ENCODE measurements around the gene ACSL5.
"Not testable (repeated sequence)": the region's sequence is repeated elsewhere in the genome, so short reads cannot be mapped to it uniquely, and the experiment has no call there.

ACSL5 gene

GRCh38 chr10:112352044-112352443 lies 21.9 kb upstream of the ACSL5 start:
- DNase-seq (ENCODE audit: low spot score): no peak

GRCh38 chr10:112353046-112353445 lies 20.9 kb upstream of the ACSL5 start:
- no peak for DNase-seq (ENCODE audit: low spot score)

- DNase-seq (ENCODE audit: low spot score): no peak
These were observed 17.2 kb upstream of the ACSL5 start for GRCh38 chr10:112356686-112357085.

GRCh38 chr10:112359606-112360307 lies 14.2 kb upstream of the ACSL5 start:
- no peak for DNase-seq (ENCODE audit: low spot score)

DNA sequence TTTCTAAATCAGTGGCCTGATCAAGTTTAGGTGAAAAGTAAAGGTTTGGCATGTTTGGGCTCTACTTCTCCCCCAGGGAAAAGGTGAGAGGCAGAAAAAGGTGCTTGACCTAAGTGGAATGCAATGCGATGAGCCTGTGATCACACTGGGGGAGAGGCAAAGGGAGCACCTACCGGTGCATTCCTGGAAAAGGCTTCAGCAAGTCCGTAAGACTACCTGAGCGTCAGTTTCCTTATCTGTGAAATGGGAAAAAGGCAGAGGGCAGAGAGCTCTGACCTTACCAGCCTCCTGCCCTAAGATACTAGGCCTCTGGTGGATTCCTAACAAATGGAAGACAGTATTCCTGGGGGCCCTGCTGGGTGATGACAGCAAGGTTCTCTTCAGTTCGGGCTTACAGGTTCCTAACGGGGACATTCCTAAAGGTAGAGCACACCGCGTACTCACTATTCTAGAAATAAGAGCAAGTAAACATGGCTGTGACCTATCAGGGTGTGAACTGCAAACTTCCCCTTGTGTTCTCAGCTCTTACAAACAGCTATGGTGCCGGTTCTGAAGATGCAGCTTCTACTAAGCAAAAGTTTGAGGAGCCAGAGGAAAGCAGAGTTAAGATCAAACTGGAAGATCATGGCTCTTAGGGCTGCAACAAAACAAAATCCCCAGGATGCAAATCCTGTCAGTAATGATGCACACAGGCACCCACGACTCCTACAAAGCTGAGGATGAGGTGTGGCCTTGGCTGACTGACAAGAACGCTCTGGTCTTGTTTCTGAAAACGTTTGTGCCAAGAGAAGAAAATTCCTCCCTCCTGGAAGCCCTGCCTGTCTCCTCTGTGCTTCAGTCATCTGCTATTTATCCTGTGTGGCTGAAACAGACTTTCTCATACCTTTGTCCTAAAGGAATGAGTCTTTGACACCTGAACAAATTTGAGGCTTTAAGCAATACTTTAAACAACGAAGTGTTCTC lies 13.3 kb upstream of the ACSL5 start:
- DNase-seq (ENCODE audit: low spot score): no peak

- DNase-seq (ENCODE audit: low spot score): no peak
These were observed 11.8 kb upstream of the ACSL5 start for GRCh38 chr10:112361951-112362751.

GRCh38 chr10:112362833-112363232 lies 11.1 kb upstream of the ACSL5 start:
- DNase-seq (ENCODE audit: low spot score): no peak

DNA sequence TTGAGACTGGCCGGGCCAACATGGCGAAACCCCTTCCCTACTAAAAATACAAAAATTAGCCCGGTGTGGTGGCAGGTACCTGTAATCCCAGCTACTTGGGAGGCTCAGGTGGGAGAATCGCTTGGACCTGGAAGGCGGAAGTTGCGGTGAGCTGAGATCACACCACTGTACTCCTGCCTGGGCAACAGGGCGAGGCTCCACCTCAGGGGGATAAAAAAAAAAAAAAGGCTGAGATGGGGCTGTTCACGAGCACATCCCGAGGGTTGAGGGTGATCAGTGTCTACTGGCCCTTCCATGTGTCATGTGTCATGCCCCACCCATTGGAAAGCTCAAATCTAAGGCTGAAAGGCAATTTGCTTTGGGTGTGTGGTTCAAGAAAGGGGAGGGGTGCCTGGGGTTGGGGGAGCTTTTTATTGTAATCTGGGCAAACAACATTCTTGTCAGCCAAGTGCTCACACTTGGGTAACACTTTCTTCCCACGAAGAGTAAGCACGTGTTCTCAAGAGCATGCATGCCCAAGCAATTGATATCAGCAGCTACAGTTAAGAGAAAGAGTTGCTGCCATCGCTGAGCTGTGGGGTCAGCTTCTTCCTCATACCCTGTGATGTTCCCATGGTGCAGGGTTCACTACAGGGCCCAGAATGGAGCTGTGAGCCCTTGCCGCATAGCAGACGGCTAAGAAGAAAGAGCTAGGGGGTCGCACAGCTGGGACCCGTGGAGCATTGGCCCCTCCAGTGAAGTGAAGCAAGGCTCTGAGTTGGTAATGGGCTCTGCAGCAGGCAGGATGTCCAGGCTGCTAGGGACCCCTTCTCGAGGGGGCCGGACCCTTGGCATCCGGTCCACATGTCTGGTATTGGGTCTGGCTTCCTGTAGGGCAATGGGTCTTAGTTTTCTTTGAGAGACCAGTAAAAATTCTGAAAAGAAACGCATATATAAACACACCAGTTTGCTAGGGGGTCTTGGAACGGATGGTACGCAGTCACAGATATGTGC lies 9.9 kb upstream of the ACSL5 start:
- no peak for DNase-seq (ENCODE audit: low spot score)

DNA sequence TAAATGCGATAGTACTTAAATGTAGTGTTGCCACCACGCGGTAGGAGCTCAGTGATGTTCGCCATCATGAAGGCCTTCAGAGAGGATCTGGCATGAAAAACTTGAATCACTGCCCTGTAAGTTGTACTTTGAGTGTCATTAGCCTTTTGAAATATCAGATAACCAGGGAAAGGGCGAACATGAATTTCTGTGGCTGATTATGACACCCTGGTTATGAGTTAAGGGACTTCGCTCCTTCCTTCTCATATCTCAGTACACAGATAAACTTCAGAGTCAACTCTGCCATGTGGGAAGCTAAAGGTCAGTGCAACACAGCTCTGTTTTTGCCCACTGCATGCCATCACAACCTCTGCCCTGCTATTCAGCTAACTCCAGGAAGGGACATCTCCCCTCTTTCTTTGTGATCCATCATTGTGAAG lies 8.9 kb upstream of the ACSL5 start:
- DNase-seq (ENCODE audit: low spot score): no peak

DNA sequence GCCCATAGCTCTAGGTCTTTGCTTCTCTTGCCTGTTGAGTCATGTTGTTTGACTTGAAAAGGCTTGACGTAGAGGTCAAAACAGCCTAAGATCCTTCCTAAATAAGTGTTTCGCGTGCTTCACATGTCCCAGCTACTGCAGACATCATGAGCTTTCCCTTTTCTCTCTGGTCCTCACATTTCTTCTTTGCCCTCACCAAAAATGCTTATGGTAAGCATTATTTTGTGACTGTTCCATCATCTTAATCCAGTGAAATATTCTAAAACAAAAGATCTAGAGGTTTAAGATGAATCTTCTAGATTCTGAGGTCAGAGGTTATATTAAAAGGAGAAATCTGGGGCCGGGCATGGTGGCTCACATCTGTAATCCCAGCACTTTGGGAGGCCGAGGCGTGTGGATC lies 8.5 kb upstream of the ACSL5 start:
- DNase-seq (ENCODE audit: low spot score): no peak

DNA sequence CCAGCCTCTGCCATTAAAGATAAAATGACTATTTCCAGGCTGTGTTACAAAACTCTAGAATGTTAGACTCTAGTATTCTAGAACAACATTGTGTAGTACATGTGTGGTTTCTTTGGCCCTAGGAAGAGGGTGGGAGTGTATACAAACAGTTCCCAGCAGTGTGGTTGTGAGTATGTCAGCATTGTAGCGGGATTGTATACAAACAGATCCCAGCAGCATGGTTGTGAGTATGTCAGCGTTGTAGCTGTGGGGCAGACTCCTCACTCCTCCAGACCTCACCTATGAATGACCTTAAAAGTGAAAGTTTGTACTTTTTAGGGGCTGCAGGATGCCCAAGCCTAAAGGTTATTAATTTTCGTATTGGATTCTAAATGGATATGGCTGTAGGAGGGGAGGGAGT lies 6.9 kb upstream of the ACSL5 start:
- DNase-seq (ENCODE audit: low spot score): no peak

GRCh38 chr10:112367516-112367915 lies 6.4 kb upstream of the ACSL5 start:
- DNase-seq (ENCODE audit: low spot score): no peak

- DNase-seq (ENCODE audit: low spot score): peak; percentile 28
These were observed 4.2 kb upstream of the ACSL5 start for GRCh38 chr10:112369495-112370423.

DNA sequence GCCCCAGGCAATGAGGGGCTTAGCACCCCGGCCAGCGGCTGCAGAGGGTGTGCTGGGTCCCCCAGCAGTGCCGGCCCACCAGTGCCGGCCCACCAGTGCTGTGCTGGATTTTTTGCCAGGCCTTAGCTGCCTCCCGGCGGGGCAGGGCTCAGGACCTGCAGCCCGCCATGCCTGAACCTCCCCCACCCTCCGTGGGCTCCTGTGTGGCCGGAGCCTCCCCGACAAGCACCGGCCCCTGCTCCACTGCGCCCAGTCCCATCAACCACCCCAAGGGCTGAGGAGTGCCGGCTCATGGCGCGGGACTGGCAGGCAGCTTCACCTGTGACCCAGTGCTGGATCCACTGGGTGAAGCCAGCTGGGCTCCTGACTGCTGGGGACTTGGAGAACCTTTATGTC lies 3.5 kb upstream of the ACSL5 start:
- DNase-seq (ENCODE audit: low spot score): no peak

DNA sequence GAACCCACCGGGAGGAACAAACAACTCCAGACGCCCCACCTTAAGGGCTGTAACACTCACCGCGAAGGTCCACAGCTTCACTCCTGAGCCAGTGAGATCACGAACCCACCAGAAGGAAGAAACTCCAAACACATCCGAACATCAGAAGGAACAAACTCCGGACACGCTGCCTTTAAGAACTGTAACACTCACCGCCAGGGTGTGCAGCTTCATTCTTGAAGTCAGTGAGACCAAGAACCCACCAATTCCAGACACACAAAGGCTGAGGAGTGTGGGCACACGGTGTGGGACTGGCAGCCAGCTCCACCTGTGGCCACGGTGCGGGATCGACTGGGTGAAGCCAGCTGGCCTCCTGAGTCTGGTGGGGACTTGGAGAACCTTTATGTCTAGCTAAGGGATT lies 2.6 kb upstream of the ACSL5 start:
- not testable (repeated sequence) for DNase-seq (ENCODE audit: low spot score)

DNA sequence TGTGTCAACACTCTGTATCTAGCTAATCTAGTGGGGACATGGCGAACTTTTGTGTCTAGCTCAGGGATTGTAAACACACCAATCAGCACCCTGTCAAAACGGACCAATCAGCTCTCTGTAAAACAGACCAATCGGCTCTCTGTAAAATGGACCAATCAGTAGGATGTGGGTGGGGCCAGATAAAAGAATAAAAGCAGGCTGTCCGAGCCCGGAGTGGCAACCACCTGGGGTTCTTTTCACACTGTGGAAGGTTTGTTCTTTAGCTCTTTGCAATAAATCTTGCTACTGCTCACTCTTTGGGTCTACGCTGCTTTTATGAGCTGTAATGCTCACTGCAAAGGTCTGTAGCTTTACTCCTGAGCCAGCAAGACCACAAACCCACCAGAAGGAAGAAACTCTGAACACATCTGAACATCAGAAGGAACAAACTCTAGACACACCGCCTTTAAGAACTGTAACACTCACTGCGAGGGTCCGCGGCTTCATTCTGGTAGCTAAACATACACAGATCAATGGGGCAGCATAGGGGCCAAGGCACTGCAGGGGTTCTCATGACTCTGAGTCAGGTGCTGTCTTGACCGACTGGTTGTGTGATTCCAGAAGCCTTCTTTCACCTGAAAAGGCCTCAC lies 1.6 kb upstream of the ACSL5 start:
- DNase-seq (ENCODE audit: low spot score): not testable (repeated sequence)

DNA sequence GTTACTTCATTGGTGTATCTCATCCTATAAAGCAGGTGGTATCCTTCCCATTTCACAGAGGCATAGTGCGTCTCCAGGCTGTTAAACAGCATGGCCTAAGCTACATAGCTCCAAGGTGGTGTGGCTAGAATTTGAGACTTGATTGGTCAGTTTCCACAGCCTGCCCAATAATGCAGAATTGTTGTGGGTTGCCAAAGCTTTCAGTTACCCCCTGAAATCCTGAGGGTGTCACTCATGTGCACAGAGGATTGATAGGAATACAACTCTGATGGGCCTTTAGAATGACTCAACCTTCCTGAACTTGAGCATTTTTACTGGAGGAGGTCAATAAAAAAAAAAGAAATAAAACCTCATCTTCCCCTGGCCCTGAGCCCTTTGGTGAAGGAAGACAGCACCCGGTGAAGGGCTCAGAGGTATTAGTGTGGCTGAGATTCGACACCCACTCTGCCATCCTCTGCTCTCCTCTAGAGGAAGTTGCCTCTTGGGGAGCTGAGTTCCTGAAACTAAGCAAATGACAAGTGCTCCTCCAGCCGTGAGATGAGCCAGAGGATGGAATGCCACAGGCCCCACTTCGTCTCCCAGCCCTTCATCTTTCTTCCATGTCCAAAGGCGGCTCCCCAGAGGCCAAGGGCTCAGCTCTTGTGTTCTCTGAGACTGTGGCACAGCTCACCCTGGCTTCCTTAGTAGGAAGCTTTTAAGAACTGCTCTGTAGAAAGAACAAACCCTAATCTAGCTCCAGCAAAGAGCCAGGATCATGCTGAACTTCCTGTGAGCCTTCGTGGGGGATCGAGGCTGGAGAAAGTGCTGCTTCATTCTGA lies 1.0 kb downstream of the ACSL5 start:
- DNase-seq (ENCODE audit: low spot score): peak; percentile 17

DNA sequence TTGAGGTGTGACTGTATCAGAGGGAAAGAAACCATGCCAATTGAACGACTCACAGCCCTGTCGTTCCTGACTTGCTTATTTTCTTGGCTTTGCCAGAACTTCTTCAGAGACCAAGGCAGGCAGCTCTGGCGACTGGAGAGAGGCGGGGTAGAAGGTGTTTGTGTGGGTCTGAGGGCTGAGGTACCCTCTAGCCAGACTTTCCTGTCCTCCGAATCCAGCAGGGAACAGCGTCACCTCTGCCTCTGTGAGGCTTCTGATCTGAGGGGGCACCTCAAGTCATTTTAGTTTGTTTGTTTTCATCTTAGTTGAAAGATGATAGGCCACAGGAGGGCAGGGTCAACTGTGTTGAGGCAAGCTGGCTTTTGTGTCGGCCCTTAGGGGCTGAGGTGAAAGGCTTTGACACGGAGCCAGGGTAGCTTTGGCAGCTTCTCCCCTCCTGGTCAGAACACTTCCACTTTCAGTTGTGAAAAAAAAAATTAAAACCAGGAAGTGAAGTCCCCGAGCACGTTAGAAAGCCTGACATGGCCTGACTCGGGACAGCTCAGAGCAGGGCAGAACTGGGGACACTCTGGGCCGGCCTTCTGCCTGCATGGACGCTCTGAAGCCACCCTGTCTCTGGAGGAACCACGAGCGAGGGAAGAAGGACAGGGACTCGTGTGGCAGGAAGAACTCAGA lies 1.9 kb downstream of the ACSL5 start:
- DNase-seq (ENCODE audit: low spot score): peak; percentile 57
